GF-D8 (cell line): ENCODE results near the gene SCARB1.
"Not testable (repeated sequence)": the region's sequence is repeated elsewhere in the genome, so short reads cannot be mapped to it uniquely, and the experiment has no call there.

Source experiments
- DNase-seq: peaks from one replicate; lab custom pipeline; 2025; lab: John Stamatoyannopoulos, UW

The SCARB1 gene

GRCh38 chr12:124863416-124864325, at the start of gene SCARB1:
TSS of gene SCARB1 (minus strand) at chr12:124863864. CDS start at chr12:124863720, 144 bp downstream.
- peak; percentile 60 for DNase-seq

DNA sequence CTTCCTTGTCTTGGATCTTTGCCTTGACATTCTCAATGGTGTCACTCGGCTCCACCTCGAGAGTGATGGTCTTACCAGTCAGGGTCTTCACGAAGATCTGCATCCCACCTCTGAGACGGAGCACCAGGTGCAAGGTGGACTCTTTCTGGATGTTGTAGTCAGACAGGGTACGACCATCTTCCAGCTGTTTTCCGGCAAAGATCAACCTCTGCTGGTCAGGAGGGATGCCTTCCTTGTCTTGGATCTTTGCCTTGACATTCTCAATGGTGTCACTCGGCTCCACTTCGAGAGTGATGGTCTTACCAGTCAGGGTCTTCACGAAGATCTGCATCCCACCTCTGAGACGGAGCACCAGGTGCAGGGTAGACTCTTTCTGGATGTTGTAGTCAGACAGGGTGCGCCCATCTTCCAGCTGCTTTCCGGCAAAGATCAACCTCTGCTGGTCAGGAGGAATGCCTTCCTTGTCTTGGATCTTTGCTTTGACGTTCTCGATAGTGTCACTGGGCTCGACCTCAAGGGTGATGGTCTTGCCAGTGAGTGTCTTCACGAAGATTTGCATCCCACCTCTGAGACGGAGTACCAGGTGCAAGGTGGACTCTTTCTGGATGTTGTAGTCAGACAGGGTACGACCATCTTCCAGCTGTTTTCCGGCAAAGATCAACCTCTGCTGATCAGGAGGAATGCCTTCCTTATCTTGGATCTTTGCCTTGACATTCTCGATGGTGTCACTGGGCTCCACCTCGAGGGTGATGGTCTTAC, 49.0 kb upstream of the SCARB1 start:
- DNase-seq: not testable (repeated sequence)

- not testable (repeated sequence) for DNase-seq
These were observed 47.9 kb upstream of the SCARB1 start for GRCh38 chr12:124911521-124911920.

- DNase-seq: no peak
These were observed 47.2 kb upstream of the SCARB1 start for GRCh38 chr12:124910561-124911478.

DNA sequence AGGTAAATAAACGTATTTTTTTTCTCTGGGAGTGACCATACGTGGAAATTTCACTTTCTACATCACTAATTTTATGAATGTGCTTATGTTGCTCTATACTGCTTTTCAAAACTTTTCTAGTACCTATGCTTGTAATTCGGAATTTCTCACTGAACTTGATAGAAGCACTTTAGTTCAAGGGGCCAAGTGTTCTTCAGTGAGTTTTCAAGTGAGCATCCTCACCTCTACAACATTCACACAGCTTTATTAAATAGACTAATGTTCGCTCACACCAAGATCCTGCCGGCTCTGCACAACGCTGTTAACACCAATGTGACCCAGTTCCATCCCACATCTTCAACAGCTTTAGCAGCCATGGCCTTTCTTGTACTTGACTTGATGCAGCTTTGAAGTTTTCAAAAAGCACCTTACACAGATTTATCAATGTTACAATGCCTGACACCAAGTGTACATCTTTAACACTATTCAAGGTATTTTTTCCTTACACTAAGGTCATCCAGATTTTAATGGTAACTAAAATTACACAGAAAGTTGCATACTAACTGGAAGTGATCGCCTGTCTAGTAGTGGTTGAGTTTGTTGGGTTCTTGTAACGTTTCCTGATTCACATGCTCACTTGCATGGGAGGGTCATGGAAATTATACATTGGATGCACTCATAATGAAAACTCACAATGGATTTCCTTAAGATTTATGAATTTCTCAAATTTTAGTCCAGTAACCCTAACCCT, 46.3 kb upstream of the SCARB1 start:
- no peak for DNase-seq

DNA sequence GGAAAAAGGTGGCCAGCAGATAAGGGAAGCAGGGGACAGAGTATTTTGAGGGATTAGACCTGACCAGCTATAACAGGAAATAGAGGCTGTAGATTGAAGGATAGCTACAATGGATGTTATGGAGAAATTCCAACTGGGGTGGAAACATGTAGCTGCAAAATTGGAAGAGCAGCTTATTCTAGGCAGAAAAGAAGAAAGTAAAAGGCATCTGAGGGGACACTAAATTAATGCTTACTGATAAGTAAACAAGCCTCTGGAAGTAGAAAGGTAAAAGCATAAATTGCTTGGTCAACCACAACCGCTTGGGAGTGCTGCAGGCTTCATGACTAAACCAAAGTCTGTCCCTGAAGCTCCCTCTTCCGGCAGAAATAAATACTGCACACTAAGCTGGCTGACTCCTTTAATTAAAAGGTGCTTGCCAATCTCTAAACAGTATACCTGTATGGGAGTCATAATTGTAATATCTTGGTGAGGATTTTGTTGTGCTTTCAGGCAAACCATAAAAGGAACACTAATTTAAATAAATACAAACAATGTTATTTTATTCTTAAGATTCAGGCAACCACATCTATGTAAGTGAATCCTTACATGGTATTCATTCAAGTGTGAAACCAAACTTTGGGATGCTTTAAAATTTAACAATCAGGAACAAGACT, 43.1 kb upstream of the SCARB1 start:
- DNase-seq: no peak

GRCh38 chr12:124904306-124905098, 40.8 kb upstream of the SCARB1 start:
- DNase-seq: no peak

DNA sequence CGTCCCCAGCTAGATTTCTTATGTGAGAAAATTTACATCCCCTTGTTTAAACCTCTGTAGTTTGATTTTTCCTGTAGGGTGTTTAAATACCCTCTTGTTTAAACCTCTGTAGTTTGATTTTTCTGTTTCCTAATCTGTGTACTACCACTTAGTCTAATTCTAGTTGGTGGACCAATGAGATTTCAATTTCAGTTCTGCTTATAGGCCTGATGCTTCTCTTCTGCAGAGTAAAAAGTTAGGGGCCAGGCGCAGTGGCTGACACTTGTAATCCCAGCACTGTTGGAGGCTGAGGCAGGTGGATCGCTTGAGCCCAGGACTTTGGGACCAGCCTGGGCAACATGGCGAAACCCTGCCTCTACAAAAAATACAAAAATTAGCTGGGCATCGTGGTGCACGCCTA, 39.3 kb upstream of the SCARB1 start:
- DNase-seq: no peak

DNA sequence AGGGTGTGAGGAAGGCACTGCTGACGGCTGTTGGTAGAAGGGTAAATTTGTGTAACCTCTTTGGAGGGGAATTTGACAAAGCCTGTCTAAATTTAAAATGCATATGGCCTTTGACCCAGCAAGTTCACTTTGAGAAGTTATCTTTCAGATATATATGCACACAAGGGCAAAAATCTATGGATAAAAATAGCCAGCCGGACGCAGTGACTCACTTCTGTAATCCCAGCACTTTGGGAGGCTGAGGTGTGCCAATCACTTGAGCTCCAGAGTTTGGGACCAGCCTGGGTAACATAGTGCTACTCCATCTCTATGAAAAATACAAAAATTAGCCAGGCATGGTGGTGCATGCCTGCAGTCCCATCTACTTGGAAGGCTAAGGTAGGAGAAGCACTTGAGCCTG, 37.3 kb upstream of the SCARB1 start:
- no peak for DNase-seq

DNA sequence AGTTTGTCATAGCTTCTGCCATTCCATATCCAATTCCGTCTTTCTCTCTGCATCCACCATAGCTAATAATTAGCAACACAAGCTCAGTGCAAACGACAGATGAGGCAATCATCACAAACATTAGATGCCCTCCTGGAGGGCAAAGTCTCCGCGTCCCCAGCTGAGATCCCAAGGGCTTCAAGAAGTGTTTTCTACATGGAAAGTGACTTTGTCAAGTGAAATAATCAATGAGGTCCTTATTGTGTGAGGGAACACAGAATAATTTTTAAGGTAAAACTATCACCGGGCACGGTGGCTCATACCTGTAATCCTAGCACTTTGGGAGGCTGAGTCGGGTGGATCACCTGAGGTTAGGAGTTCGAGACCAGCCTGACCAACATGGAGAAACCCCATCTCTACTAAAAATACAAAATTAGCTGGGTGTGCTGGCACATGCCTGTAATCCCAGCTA, 36.7 kb upstream of the SCARB1 start:
- DNase-seq: not testable (repeated sequence)

DNA sequence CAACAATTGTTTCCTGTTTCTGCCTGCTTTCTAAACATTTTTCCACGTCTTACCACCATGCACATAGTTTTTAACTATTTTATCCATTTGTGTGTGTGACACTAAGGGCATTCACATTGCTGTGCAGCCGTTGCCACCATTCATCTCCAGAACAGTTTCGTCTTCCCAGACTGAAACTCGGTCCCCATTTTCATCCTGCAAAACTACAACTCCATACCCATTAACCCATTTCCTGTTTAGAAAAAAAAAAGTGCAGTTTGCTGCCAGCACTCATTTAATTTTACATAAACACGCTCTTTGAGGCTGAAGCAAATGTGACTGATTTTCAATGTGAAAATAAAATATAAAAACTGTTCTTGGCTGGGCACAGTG, 35.2 kb upstream of the SCARB1 start:
- DNase-seq: no peak

DNA sequence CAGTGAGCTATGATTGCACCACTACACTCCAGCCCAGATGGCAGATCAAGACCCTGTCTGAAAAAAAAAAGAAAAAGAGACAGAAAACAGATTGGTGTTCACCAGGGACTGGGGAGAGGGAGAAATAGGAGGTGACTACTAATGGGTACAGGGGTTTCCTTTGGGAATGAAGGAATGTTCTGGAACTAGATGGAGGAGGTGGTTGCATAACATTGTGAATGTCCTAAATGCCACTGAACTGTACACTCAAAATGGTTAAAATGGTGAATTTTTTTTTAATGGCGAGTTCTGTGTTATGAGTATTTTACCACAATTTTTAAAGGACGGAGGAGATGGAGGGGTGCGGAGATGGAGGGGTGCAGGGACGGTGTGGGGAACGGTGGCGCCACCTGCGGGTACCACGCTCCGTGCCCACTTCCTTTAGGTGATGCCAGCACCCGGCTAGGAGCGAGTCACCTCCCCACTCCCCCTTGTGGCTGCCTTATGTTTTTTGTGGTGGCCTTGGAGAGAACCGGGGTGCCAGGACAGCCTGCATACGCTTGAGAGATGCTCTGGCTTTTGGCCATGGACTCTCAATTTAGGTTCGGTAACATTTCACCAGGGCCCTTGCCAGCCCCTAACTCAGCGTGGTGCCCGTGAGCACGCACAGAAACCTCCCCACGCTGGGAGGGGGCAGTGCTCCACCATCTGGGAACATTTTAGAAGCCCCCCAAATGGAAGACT, 34.7 kb upstream of the SCARB1 start:
- peak; percentile 15 for DNase-seq

DNA sequence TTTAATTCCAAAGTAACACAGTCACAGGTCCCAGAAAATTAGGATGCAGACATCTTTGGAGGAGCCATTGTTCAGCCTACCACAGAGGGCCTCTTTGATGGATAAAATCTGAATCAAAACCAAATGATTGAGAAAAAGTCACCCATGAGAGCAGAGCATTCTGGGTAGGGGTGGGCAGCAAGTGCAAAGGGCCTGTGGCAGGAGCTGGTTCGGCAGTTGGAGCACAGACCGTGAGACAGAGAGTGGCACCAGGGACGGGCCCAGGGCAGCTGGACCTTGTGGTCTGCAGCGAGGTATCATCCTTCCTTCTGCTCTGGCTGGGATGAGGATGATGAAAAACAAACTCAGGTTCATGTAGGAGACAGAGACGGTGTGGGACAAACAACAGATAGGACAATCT, 32.8 kb upstream of the SCARB1 start:
- no peak for DNase-seq

- no peak for DNase-seq
These were observed 30.3 kb upstream of the SCARB1 start for GRCh38 chr12:124893792-124894516.

GRCh38 chr12:124888260-124888659, 24.6 kb upstream of the SCARB1 start:
- no peak for DNase-seq

GRCh38 chr12:124887766-124888165, 24.1 kb upstream of the SCARB1 start:
- DNase-seq: not testable (repeated sequence)

DNA sequence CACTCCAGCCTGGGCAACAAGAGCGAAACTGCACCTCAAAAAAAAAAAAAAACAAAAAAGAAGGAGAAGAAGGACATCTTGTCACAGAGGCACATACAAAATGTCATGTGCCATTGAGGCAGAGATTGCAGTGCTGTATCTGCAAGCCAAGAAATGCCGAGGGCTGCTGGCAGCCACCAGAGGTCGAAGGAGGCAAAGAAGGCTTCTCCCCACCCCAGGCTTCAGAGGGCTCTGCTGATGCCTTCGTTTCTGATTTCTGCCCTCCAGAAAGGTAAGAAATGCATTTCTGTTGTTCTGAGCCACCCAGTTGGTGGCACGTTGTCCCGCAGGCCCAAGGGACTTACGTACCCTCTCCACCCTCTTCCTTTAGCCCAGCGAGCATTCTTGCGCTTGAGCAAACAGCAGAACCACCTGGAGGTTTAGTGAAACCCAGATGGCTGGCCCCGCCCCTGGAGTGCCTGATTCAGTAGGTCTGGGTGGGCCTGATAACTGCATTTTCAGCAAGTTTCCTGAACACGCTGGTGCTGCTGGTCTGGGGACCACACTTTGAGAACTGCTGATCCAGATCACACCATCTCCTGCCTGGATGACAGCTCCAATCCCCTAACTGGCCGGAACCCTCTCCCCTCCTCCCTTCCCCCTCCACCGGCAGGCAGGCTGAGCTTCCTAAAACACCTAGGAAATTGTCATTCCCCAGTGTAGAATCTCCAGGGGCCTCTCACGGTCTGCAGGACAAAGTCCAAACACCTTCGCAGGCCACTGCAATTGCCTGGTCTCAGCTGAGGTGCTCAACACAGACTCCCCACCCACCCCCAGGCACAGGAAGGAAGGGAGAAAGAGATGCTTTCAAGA, 21.1 kb upstream of the SCARB1 start:
- DNase-seq: peak; percentile 11
